ENCODE measurements around the gene ZNF500.

GRCh38 chr16:4737545-4737944, 29.4 kb downstream of the ZNF500 start:
- TF ChIP-seq, protein P1, sequence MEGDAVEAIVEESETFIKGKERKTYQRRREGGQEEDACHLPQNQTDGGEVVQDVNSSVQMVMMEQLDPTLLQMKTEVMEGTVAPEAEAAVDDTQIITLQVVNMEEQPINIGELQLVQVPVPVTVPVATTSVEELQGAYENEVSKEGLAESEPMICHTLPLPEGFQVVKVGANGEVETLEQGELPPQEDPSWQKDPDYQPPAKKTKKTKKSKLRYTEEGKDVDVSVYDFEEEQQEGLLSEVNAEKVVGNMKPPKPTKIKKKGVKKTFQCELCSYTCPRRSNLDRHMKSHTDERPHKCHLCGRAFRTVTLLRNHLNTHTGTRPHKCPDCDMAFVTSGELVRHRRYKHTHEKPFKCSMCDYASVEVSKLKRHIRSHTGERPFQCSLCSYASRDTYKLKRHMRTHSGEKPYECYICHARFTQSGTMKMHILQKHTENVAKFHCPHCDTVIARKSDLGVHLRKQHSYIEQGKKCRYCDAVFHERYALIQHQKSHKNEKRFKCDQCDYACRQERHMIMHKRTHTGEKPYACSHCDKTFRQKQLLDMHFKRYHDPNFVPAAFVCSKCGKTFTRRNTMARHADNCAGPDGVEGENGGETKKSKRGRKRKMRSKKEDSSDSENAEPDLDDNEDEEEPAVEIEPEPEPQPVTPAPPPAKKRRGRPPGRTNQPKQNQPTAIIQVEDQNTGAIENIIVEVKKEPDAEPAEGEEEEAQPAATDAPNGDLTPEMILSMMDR (conservative IDR thresholded peaks at IDR 0.05; ENCODE audit: low read depth in 2 of 2): no peak
- TF ChIP-seq EZH2 (IDR thresholded peaks at IDR 0.05; ENCODE audit: low read depth, unreplicated experiment): no peak
- no peak for TF ChIP-seq POLR2AphosphoS5 (IDR thresholded peaks at IDR 0.05; ENCODE audit: low read depth)
- no peak for TF ChIP-seq EZH2phosphoT487 (IDR thresholded peaks at IDR 0.05; ENCODE audit: unreplicated experiment)
- no peak for TF ChIP-seq REST (IDR thresholded peaks at IDR 0.05; ENCODE audit: unreplicated experiment)
- no peak for TF ChIP-seq JUNB (IDR thresholded peaks at IDR 0.05; ENCODE audit: unreplicated experiment)

Measured in GM23338 (cell line).